B cell (primary cell): ENCODE results near the gene KCNK1.

ENCODE experiments used
- EZH2 ChIP-seq: IDR thresholded peaks from 2 replicates; pipeline ENCODE4 v1.6.1; 2012; ENCODE audit warnings: borderline replicate concordance, low read depth, mild to moderate bottlenecking, moderate library complexity, low read length; ENCODE audit not compliant: insufficient read depth, poor library complexity, severe bottlenecking
- TF ChIP-seq, protein P1 (sequence below): fragments of 200-600 bp; IDR thresholded peaks from one replicate; pipeline ENCODE4 v1.8.0; 2022; ENCODE audit warnings: antibody characterized with exemption, mild to moderate bottlenecking

DNA sequence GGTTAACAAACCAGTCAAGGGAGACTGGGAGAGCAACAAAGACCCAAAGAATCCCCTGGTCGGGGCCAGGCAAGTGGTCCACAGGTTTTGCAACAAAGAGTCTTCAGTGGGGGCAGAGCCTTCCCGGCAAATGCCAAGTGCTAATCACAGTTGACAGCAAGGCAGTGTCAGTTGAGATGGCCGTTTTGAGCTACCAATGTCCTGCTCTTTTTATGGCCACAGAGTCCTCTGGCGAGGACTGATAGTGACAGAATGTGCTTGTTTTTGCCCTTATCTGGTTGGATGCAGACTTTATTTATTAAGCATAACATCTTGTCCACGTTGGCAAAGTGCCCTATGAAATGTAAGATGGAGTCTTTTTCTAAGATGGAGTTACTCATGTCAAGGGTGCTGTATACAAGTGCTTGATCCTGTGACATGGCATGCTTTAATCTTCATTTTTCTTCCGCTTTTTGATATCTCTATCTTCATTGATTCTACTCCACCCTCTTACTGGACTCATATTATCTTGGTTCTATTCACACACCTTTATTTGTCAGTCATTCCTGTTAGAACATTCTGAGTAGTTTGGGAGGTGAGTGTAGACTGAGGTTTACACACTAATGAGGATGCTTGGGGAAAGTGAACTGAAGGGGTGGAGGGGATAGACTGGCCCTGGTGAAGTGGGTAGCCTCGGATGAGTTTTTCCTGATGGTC is 51.8 kb downstream of the KCNK1 start:
- TF ChIP-seq, protein P1, sequence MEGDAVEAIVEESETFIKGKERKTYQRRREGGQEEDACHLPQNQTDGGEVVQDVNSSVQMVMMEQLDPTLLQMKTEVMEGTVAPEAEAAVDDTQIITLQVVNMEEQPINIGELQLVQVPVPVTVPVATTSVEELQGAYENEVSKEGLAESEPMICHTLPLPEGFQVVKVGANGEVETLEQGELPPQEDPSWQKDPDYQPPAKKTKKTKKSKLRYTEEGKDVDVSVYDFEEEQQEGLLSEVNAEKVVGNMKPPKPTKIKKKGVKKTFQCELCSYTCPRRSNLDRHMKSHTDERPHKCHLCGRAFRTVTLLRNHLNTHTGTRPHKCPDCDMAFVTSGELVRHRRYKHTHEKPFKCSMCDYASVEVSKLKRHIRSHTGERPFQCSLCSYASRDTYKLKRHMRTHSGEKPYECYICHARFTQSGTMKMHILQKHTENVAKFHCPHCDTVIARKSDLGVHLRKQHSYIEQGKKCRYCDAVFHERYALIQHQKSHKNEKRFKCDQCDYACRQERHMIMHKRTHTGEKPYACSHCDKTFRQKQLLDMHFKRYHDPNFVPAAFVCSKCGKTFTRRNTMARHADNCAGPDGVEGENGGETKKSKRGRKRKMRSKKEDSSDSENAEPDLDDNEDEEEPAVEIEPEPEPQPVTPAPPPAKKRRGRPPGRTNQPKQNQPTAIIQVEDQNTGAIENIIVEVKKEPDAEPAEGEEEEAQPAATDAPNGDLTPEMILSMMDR, result no peak
- no peak for TF ChIP-seq EZH2
